Activated CD4-positive, alpha-beta T cell treated with anti-CD3 and anti-CD28 coated beads for 4 hours (primary cell): ENCODE measurements around the gene ARSJ.
"Not testable (repeated sequence)": the region's sequence is repeated elsewhere in the genome, so short reads cannot be mapped to it uniquely, and the experiment has no call there.

Experiments
- DNase-seq, 2 donors: peaks; one replicate each; pipeline ENCODE4 v3.0.0-alpha.2; 2020

The ARSJ gene

DNA sequence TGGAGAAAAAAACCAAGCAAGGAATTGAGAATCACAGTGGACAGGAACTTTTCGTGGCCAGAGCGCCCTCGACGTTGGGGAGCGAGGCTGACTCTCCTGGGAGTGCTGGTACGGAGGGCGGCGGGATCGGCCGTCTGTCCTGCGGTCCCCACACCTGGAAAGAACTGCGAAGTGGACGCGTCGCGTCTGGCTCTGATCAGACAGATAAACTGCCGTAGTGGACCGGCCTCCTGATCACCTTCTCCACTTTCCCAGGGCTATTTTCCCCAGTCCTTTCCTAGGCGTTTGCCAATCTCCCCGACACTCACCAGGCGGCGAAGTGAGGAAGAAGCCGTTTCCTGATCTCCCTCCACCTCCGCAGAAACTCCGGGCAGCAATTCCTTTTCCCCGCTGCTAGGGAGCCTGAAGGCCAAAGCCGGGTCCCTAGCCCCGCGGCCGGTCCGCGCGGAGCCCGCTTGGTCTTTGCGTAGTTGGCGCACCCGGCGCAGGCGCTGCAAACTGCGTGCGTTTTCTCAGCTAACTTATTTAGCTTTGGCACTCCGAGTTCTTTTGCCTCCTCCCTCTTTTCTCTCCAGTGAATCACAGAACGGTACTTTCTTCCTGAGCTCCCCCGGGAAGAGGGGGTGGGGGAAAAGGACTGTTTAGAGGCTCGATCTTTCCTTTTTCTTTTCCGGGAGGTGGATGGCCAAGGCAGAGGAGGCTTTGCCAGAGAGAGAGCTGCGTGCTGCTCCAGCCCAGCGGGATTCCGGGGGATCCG is at the start of gene ARSJ:
ARSJ (minus strand) TSS at position 500 of the 757 bp plus-strand sequence. CDS start 813 bp downstream, outside the sequence.
- peak in 1 of 2 donors; percentile 14 for DNase-seq

- DNase-seq = no peak
Measured at GRCh38 chr4:114028071-114028470, 48.6 kb upstream of the ARSJ start.

GRCh38 chr4:114027596-114027995 is 48.1 kb upstream of the ARSJ start:
- DNase-seq = no peak

DNA sequence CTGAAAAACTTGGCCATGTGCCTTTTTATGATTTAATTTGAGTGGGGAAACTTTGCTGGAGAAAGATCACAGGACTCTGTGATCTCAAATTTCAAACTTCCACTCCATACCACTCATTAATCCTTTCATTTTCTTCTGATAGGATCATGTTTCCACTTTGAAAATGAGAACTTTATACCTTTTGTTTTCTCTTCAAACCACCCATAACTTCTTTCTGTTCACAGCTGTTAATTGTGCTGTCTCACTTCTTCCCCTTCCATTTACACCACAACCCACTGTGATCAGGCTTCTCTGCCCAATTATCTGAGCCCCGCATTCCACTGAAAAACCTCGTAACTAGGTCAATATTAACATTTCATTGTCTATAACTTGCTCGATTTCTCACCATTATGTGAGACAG is 47.0 kb upstream of the ARSJ start:
- no peak for DNase-seq

GRCh38 chr4:114025176-114025777 is 45.8 kb upstream of the ARSJ start:
- no peak for DNase-seq

DNA sequence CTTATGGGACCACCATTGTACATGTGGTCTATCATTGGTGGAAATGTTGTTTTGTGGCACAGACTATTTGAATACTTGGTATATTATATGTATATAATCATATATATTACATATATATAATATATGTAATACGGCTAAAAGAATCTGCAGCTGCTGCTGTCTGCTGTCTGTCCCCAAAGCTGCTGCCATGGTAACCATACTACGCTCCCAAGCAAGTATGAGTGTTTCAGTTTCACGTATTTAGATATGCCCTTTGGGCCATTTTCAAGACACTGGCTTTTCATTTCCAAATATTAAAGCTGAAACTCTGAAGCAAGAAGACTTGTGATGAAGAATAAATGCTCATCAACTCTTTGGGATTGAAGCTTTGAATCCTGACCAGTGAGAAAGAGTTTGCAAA is 42.0 kb upstream of the ARSJ start:
- DNase-seq = no peak

GRCh38 chr4:114019969-114020358 is 40.5 kb upstream of the ARSJ start:
- no peak for DNase-seq

GRCh38 chr4:114019276-114019968 is 40.0 kb upstream of the ARSJ start:
- DNase-seq = no peak

DNA sequence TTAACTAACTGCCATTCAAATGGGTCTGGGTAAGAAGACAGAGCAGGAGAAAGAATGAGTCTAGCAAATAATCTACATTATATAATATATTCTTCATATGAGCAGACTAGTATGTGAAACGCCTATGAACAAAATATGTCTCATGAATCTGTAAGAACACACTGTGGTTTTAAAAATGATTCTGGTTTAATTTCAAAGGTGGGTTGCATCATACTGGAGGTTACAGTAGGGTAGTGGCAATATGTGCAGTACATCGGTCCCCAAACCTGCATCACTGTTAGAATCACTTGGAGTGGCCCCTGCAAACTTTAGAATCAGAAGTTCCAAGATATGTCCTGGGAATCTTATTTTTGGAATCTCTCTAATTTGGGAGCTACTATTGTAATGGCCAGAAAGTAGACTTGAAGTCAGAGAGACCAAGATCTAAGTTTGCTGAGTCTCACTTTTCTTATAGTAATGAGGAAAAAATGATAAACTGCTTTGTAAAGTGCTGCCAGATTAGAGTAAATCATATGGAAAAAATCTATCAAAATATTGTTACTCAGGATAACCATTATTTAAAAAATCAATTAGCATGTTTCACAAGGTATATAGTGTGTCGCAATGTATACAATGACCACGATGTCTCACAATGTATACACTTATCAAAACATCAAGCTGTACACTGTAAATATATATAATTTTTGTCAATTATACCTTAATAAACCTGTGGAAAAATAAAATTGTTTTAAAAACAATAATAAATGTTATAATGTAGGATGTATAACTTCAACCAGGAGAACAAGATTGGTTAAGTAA is 37.9 kb upstream of the ARSJ start:
- no peak for DNase-seq

DNA sequence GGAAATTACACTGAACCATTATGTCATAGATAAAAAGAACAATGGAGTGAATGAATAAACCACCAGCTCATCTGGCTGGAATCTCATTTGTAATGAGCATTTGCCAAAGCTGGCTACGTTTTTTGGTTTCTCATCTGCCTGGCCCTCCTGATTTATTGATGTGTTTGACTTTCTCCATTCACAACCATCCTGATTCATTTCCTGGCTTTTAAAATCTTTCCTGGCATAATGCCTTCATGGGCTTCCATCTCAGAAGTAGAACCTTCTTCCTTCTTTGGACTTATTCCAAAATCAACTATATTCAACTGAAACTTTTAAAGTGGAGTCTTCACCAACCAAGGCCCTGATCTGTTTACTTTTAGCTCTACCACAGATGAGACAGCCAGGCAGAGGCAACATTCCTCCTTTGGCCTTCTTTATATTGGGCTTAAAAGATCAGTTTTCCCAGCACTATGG is 36.0 kb upstream of the ARSJ start:
- DNase-seq = no peak

DNA sequence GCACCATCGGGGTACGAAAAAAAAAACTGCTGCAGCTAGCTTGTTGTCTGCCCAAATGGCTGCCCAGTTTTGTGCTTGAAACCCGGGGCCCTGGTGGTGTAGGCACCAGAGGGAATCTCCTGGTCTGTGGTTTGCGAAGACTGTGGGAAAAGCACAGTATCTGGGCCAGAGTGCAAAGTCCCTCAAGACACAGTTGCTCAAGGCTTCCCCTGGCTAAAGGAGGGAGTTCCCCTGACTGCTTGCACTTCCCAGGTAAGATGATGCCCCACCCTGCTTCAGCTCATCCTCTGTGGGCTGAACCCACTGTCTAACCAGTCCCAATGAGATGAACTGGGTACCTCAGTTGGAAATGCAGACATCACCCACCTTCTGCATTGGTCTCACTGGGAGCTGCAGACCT is 33.8 kb upstream of the ARSJ start:
- not testable (repeated sequence) for DNase-seq

GRCh38 chr4:114012749-114013148 is 33.3 kb upstream of the ARSJ start:
- no peak for DNase-seq

DNA sequence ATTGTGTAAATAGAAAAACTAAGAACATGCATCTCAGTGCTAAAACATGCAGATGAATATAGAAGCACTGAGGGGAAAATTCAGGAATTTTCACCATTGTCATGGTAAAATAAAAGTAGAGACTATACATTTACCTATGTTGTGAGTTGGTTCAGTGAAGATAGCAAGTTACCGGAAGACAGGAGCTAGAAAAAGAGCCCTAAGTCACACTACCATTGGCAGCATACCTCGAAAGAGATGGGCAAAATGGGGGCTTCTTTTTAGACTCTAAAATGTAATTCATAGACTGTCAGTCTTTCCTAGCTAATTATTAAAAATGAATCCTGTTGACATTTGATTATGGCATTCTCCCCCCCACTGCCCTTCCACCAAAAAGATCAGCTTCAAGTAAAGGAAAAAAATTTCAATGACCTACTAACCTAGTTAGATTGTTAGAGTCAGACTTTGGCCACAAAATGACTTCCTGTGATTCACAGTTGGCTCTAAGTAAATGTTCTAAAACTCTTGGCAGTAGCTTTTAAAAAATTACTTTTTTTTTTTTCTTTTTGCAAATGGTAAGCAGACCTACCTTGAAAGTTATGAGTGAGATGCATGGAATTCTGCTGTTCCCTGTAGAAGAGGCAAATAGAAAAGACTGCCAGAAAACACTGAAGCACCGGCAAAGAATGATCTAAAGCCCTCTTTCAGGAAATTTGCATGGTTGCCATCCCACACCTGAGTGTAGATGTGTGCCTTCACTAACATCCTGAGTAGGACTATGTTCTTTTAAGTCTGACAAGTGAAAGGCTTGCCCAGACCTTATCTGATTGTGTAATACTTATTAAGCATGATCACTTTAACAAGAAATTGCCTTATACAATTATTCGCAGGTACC is 26.4 kb upstream of the ARSJ start:
- DNase-seq = no peak

DNA sequence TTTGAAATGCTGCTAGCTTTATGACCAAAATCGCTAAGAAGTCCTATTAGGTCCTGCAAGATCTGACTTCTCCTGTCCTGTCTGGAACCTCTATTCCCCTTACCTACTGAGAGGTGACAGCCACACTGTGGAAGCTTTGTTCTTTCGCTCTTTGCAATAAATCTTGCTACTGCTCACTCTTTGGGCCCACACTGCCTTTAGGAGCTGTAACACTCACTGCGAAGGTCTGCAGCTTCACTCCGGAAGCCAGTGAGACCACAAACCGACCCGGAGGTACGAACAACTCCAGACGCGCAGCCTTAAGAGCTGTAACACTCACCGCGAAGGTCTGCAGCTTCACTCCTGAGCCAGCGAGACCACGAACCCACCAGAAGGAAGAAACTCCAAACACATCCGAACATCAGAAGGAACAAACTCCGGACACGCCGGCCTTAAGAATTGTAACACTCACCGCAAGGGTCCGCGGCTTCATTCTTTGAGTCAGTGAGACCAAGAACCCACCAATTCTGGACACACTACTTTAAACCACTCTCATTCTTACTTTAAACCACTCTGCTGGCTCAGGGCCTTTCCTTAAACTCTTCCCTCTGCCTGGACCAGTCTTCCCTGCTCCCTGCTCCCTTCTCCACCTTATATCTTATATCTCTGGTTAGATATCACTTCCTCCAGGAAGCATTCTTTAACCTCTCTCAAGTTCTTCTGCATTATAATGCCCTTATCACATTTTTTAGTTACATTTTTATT is 25.2 kb upstream of the ARSJ start:
- not testable (repeated sequence) for DNase-seq

DNA sequence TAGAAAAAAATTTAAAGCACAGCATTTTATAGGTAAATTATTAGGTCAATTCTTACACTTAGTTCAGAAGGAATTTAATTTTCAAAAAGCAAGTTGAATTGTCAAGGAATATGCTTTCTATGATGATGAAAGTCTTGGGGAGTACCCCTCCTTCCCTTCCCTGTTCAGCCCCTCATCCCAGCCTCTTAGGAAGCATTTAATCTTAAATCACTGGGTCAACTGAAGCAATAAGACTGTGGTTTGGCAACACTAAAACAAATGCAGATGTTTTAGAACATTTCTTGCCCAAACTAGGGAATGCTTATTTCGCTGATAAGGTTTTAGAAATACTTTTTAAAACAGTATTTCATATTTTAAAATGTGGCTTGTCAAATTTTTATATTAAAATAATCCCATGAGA is 19.1 kb upstream of the ARSJ start:
- no peak for DNase-seq

- DNase-seq = no peak
Measured at GRCh38 chr4:113998079-113998478, 18.6 kb upstream of the ARSJ start.

DNA sequence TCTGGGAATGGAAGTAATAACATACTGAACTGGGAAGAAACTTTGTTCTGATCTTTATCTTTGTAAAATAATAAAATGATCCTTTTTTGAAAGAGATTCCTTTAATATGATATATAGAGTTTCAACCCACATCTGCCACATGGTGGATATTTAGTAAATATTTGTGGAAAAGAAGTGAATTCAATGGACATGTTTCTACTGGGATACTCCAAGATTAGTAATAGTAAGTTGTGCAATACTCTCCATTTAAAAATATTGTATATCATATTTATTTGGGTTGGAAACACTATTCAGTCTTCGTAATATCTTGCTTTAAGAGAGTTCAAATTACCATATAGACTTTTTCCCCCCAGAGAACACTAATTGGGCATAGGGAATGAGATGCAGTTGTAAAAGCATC is 17.8 kb upstream of the ARSJ start:
- DNase-seq = no peak

- DNase-seq = no peak
Measured at GRCh38 chr4:113996599-113997177, 17.2 kb upstream of the ARSJ start.

DNA sequence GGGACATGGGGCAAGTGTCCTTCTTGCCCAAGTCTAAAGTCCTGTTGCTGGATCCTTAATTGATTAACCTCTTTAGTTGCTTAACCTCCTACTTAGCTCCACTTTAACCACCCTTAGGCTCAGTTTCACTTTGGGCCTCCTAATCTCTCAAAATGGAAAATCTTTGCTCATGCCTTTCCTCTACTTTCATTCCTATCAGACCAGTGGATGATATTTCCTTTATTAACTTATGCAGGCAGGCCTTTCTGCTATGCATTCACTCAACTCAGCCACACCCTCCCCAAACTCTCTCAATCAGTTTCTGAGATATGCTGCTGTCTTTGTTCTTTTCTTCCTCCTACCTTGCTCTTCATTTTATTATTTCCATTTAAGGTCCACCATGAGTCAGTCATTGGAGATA is 14.4 kb upstream of the ARSJ start:
- no peak for DNase-seq

DNA sequence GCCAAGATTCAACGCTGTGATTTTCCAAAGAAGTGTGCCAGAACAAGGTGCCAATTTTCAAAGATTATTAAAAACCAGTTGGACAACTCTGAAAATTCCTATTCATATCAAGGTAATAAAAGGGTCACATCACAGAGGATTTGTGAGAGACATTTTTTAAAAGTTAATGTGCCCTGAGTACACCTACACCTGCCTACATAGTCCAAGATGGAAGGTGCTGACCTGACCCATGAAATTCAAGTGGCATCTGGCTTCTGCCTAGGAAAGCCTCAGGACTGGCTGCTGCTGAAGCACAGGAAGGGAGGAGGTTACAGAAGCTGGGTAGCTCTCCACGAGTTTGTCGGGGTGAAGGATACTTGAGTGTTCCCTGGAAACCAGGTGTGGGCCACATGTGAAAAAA is 11.4 kb upstream of the ARSJ start:
- DNase-seq = no peak

- no peak for DNase-seq
Measured at GRCh38 chr4:113987382-113987941, 8.0 kb upstream of the ARSJ start.
